Lower lobe of right lung (tissue), 2 donors: Measurements from ENCODE around the gene STRN. TPM values are rescaled to one million over a fixed set of nuclear protein-coding genes. Genes with fewer than 3 reads are reported as not detected.

Source experiments
- ATAC-seq, 2 donors: fragments of 200-7000 bp; cut with Tn5 transposase; one replicate each; pipeline ENCODE4 v1.9.1; 2020 to 2022; ENCODE audit warnings: mild to moderate bottlenecking in 2 of 2, moderate library complexity in 2 of 2
- DNase-seq: peaks from one replicate; pipeline ENCODE4 v3.0.0-alpha.2; 2020
- H3K27ac ChIP-seq: fragments of 200-600 bp; one replicate; pipeline ENCODE4 v1.8.0; 2022
- H3K27me3 ChIP-seq: fragments of 200-600 bp; one replicate; pipeline ENCODE4 v1.8.0; 2022; ENCODE audit warnings: low read depth
- H3K36me3 ChIP-seq: fragments of 200-600 bp; one replicate; pipeline ENCODE4 v1.8.0; 2022; ENCODE audit warnings: mild to moderate bottlenecking
- H3K4me1 ChIP-seq: fragments of 200-600 bp; one replicate; pipeline ENCODE4 v1.8.0; 2022
- H3K4me3 ChIP-seq: fragments of 200-600 bp; one replicate; pipeline ENCODE4 v1.8.0; 2022; ENCODE audit warnings: mild to moderate bottlenecking
- H3K9me3 ChIP-seq: fragments of 200-600 bp; one replicate; pipeline ENCODE4 v1.8.0; 2022
- intact Hi-C: fragments of 100-400 bp; cut with DNase I; formaldehyde crosslinking; loops from one replicate; pipeline ENCODE4 v1.11.0; 2022
- total RNA-seq: library from RNA; stranded (reverse); fragmentation: NEBNext Ultra II Directional; extraction: Animal tissue kit (Norgen Biotek cat#: 25700); gene quantifications from one replicate; pipeline ENCODE4 v1.2.1, GENCODE V29; 2021
- TF ChIP-seq, protein P1 (sequence below): fragments of 200-600 bp; IDR thresholded peaks from one replicate; pipeline ENCODE4 v1.8.0; 2022; ENCODE audit warnings: antibody characterized with exemption, mild to moderate bottlenecking
- donor health status: DM: no; HTN: yes; CAD: no; lungs with severe emphysema.

The STRN gene
- total RNA-seq, 1 donor from 2014 or later, result 31.1 TPM

DNA sequence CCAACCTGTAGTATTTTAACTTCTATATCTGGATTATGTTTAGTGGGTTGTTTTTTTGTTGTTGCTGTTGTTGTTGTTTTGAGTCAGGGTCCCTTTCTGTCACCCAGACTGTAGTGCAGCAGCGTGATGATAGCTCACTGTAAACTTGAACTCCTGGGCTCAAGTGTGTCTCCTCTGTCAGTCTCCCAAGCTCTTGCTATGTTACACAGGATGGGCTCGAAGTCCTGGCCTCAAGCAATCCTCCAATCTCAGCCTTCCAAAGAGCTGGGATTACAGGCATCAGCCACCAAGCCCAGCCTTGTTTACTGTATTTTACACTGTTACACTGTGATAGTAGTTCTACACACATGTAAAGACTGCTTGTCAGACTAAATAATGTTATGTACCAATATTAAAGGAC is 9.7 kb upstream of the STRN start:
- intact Hi-C loops, result no loop called here
- H3K4me3 ChIP-seq, result no peak overlapping the region

GRCh38 chr2:36975306-36975705 is 9.0 kb upstream of the STRN start:
- Histone ChIP-seq H3K4me1 (no peaks in the 10 kb centered on the region), H3K9me3 (no peaks in the 10 kb centered on the region), H3K36me3 (peaks cover 15% of the 10 kb centered on the region), H3K27me3 (no peaks in the 10 kb centered on the region), H3K27ac (no peak overlapping the region), H3K4me3 (no peak overlapping the region)
- no peak for DNase-seq
- TF ChIP-seq, protein P1, sequence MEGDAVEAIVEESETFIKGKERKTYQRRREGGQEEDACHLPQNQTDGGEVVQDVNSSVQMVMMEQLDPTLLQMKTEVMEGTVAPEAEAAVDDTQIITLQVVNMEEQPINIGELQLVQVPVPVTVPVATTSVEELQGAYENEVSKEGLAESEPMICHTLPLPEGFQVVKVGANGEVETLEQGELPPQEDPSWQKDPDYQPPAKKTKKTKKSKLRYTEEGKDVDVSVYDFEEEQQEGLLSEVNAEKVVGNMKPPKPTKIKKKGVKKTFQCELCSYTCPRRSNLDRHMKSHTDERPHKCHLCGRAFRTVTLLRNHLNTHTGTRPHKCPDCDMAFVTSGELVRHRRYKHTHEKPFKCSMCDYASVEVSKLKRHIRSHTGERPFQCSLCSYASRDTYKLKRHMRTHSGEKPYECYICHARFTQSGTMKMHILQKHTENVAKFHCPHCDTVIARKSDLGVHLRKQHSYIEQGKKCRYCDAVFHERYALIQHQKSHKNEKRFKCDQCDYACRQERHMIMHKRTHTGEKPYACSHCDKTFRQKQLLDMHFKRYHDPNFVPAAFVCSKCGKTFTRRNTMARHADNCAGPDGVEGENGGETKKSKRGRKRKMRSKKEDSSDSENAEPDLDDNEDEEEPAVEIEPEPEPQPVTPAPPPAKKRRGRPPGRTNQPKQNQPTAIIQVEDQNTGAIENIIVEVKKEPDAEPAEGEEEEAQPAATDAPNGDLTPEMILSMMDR, result no peak
- ATAC-seq, result no peak
- intact Hi-C loops, result no loop called here

More for the DNA sequence above, 9.7 kb upstream of the STRN start:
- Histone ChIP-seq H3K36me3 (peaks cover 21% of the 10 kb centered on the region), H3K4me1 (no peaks in the 10 kb centered on the region), H3K27ac (no peak overlapping the region), H3K9me3 (no peaks in the 10 kb centered on the region), H3K27me3 (no peaks in the 10 kb centered on the region)
- TF ChIP-seq, protein P1, result no peak
- ATAC-seq, result no peak
- no peak for DNase-seq

DNA sequence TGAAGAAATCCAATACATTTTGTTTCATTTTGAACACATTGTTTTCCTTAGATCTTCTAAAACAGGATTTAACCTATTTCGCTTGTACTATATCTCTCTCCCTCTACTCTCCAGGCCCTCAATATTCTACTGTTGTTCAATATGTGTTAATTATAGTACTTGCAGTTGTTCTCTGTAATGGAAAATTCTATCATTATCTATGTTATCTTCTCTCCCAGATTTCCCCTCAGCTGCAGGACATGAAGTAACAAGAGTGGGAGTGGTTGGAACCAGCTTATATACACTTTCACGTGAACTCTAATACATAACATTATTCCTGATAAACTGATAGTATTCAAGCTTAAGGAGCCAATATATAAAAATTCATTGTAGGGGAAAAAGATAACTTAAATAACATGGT is 7.0 kb upstream of the STRN start:
- no peak overlapping the region for H3K4me3 ChIP-seq
- H3K27ac ChIP-seq, result no peak overlapping the region
- H3K4me1 ChIP-seq, result no peaks in the 10 kb centered on the region
- no peaks in the 10 kb centered on the region for H3K27me3 ChIP-seq
- intact Hi-C loops, result no loop called here
- no peak for ATAC-seq
- TF ChIP-seq, protein P1, result no peak
- H3K36me3 ChIP-seq, result no peaks in the 10 kb centered on the region
- H3K9me3 ChIP-seq, result no peaks in the 10 kb centered on the region
- no peak for DNase-seq

- ATAC-seq (no peak), DNase-seq (no peak)
- Histone ChIP-seq H3K4me1 (peaks cover 8% of the 10 kb centered on the region), H3K9me3 (no peaks in the 10 kb centered on the region), H3K4me3 (no peak overlapping the region), H3K27ac (no peak overlapping the region), H3K36me3 (no peaks in the 10 kb centered on the region), H3K27me3 (no peaks in the 10 kb centered on the region)
- TF ChIP-seq, protein P1, result no peak
- intact Hi-C loops, result no loop called here
Observed at GRCh38 chr2:36971990-36972389, 5.7 kb upstream of the STRN start.

- intact Hi-C loops, result no loop called here
- peaks cover 36% of the 10 kb centered on the region for H3K4me1 ChIP-seq
- peak overlapping the region; percentile 93 for H3K27ac ChIP-seq
- DNase-seq (no peak), ATAC-seq (no peak)
- no peaks in the 10 kb centered on the region for H3K9me3 ChIP-seq
- H3K4me3 ChIP-seq, result peak overlapping the region; percentile 97
- H3K36me3 ChIP-seq, result no peaks in the 10 kb centered on the region
- TF ChIP-seq, protein P1, result no peak
- no peaks in the 10 kb centered on the region for H3K27me3 ChIP-seq
Observed at GRCh38 chr2:36967236-36967876, 1.0 kb upstream of the STRN start.
